MV-4-11 (cell line): Measurements from ENCODE around the gene PLAAT1.

Source experiments
- DNase-seq: peaks from one replicate; lab custom pipeline; 2025; lab: John Stamatoyannopoulos, UW

PLAAT1 gene

GRCh38 chr3:193253986-193254660 lies 13.1 kb downstream of the PLAAT1 start:
- no peak for DNase-seq

GRCh38 chr3:193261970-193262369 lies 20.9 kb downstream of the PLAAT1 start:
- no peak for DNase-seq

- no peak for DNase-seq
Measured at GRCh38 chr3:193262707-193263106, 21.7 kb downstream of the PLAAT1 start.

- DNase-seq: no peak
Measured at GRCh38 chr3:193269343-193270028, 28.5 kb downstream of the PLAAT1 start.

- no peak for DNase-seq
Measured at GRCh38 chr3:193270451-193270850, 29.4 kb downstream of the PLAAT1 start.

GRCh38 chr3:193271101-193271840 lies 30.2 kb downstream of the PLAAT1 start:
- DNase-seq: no peak

GRCh38 chr3:193292386-193292785 lies 51.4 kb downstream of the PLAAT1 start:
- no peak for DNase-seq

- no peak for DNase-seq
Measured at GRCh38 chr3:193295985-193296384, 55.0 kb downstream of the PLAAT1 start.

- DNase-seq: no peak
Measured at GRCh38 chr3:193297421-193297820, 56.4 kb downstream of the PLAAT1 start.

- DNase-seq: no peak
Measured at GRCh38 chr3:193301433-193301832, 60.4 kb downstream of the PLAAT1 start.

- no peak for DNase-seq
Measured at GRCh38 chr3:193305356-193305755, 64.3 kb downstream of the PLAAT1 start.

- DNase-seq: no peak
Measured at GRCh38 chr3:193310914-193311723, 70.1 kb downstream of the PLAAT1 start.

GRCh38 chr3:193313061-193313958 lies 72.3 kb downstream of the PLAAT1 start:
- DNase-seq: no peak

GRCh38 chr3:193314161-193314560 lies 73.1 kb downstream of the PLAAT1 start:
- no peak for DNase-seq

- no peak for DNase-seq
Measured at GRCh38 chr3:193317682-193318300, 76.8 kb downstream of the PLAAT1 start.
